IMR-90 (cell line): Measurements from ENCODE around the gene RUBCN.

ENCODE experiments used
- BHLHE40 ChIP-seq: fragments of 150-350 bp; IDR thresholded peaks from 2 replicates; pipeline ENCODE4 v1.6.1; 2016; ENCODE audit warnings: mild to moderate bottlenecking, low read depth, low read length
- CEBPB ChIP-seq: IDR thresholded peaks from 2 replicates; pipeline ENCODE4 v1.6.1; 2012; ENCODE audit warnings: low read depth, low read length, improper control_type of control experiment
- CHD1 ChIP-seq: IDR thresholded peaks from 2 replicates; pipeline ENCODE4 v1.6.1; 2012; ENCODE audit warnings: low read depth, low read length, improper control_type of control experiment
- MAFK ChIP-seq: IDR thresholded peaks from 2 replicates; pipeline ENCODE4 v1.6.1; 2012; ENCODE audit warnings: low read depth, low read length, improper control_type of control experiment
- MXI1 ChIP-seq: IDR thresholded peaks from 2 replicates; pipeline ENCODE4 v1.6.1; 2012; ENCODE audit warnings: low read depth, mild to moderate bottlenecking, low read length, moderate library complexity, borderline replicate concordance
- POLR2A ChIP-seq: IDR thresholded peaks from 2 replicates; pipeline ENCODE4 v1.6.1; 2012; ENCODE audit warnings: mild to moderate bottlenecking, low read depth, low read length
- RAD21 ChIP-seq: IDR thresholded peaks from 2 replicates; pipeline ENCODE4 v1.6.1; 2012; ENCODE audit warnings: low read length, improper control_type of control experiment
- RCOR1 ChIP-seq: IDR thresholded peaks from 2 replicates; pipeline ENCODE4 v1.6.1; 2012; ENCODE audit warnings: mild to moderate bottlenecking, low read length, improper control_type of control experiment; ENCODE audit not compliant: insufficient replicate concordance
- RFX5 ChIP-seq: IDR thresholded peaks from 2 replicates; pipeline ENCODE4 v1.8.0; 2012; ENCODE audit warnings: low read depth, mild to moderate bottlenecking, low read length, moderate library complexity
- TF ChIP-seq, protein P1 (sequence below): conservative IDR thresholded peaks from 2 replicates; pipeline ENCODE4 v1.5.1; 2012; ENCODE audit warnings: mild to moderate bottlenecking, low read depth, low read length, improper control_type of control experiment
- TF ChIP-seq, protein P2 (sequence below): fragments of 150-350 bp; IDR thresholded peaks from 2 replicates; pipeline ENCODE4 v1.6.1; 2017; ENCODE audit warnings: mild to moderate bottlenecking, antibody characterized with exemption, low read length, low read depth

DNA sequence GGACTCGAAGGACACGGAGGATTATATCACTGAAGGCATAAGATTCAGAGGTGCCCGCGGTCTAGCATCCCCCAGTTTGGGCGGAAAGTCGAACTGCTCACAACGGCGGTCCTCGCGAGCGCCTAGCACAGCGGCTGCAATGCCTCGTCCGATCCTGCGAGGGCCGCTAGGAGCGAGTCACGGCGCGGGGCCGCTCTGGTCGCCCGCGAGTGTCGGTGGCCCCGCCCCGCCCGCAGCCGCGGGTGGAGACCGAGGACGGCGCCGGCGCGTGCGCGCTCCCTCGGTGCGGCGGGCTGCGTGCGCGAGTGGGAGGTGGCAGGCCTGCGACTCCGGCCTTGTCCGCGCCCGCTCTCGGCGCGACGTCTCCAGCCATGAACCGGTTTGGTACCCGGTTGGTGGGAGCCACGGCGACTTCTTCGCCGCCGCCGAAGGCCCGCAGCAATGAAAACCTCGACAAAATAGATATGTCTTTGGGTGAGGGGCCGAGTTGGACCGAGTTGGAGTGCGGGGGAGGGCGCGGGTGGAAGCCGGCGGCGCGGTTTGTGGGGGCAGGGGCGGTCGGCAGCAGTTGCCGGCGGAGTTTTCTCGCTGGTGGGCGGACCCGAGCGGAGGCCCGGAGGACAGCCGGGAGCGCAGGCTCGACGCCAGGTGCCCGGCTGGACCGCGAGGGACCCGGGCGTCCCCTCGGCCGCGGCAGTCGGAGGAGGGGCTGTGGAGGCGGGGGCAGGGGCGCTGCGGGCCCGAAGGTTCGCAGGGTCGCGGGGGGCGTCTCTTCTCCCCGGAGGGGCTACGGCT lies 13.1 kb upstream of the RUBCN start, which contains the start of gene FYTTD1:
- TF ChIP-seq, protein P1, sequence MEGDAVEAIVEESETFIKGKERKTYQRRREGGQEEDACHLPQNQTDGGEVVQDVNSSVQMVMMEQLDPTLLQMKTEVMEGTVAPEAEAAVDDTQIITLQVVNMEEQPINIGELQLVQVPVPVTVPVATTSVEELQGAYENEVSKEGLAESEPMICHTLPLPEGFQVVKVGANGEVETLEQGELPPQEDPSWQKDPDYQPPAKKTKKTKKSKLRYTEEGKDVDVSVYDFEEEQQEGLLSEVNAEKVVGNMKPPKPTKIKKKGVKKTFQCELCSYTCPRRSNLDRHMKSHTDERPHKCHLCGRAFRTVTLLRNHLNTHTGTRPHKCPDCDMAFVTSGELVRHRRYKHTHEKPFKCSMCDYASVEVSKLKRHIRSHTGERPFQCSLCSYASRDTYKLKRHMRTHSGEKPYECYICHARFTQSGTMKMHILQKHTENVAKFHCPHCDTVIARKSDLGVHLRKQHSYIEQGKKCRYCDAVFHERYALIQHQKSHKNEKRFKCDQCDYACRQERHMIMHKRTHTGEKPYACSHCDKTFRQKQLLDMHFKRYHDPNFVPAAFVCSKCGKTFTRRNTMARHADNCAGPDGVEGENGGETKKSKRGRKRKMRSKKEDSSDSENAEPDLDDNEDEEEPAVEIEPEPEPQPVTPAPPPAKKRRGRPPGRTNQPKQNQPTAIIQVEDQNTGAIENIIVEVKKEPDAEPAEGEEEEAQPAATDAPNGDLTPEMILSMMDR = peak; percentile 46
- TF ChIP-seq RAD21 (peak; percentile 33; the same call in 1 of the 2 replicates), POLR2A (no peak; the same call in none of the 2 replicates), MAFK (no peak), CEBPB (no peak), RFX5 (no peak), CHD1 (no peak), BHLHE40 (no peak), RCOR1 (peak; percentile 18), MXI1 (peak; percentile 73; the same call in 1 of the 2 replicates)
- TF ChIP-seq, protein P2, sequence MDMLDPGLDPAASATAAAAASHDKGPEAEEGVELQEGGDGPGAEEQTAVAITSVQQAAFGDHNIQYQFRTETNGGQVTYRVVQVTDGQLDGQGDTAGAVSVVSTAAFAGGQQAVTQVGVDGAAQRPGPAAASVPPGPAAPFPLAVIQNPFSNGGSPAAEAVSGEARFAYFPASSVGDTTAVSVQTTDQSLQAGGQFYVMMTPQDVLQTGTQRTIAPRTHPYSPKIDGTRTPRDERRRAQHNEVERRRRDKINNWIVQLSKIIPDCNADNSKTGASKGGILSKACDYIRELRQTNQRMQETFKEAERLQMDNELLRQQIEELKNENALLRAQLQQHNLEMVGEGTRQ = no peak
